Endodermal cell (in vitro differentiated cells): ENCODE data around the gene LLGL2. TPM values are rescaled to one million over a fixed set of nuclear protein-coding genes. Genes with fewer than 3 reads are reported as not detected.
A peak's percentile ranks its signal among the peaks of the same experiment; 100 is the strongest.

ENCODE experiments used
- DNase-seq: peaks from one replicate; pipeline ENCODE4 v3.0.0-alpha.2; 2017
- H3K27ac ChIP-seq: 2 replicates; pipeline ENCODE4 v1.5.1; 2013; ENCODE audit warnings: mild to moderate bottlenecking, low read depth, low read length, moderate library complexity
- H3K27me3 ChIP-seq: 2 replicates; pipeline ENCODE4 v1.6.1; 2013; ENCODE audit warnings: mild to moderate bottlenecking, low read length, moderate library complexity; ENCODE audit not compliant: insufficient read depth, control insufficient read depth, poor library complexity, severe bottlenecking
- H3K36me3 ChIP-seq: 2 replicates; pipeline ENCODE4 v1.7.0; 2013; ENCODE audit warnings: mild to moderate bottlenecking, low read length, moderate library complexity; ENCODE audit not compliant: control insufficient read depth, insufficient read depth
- H3K4me1 ChIP-seq: one replicate; pipeline ENCODE4 v1.7.0; 2013; ENCODE audit warnings: low read length; ENCODE audit not compliant: control insufficient read depth, insufficient read depth
- H3K4me3 ChIP-seq: 2 replicates; pipeline ENCODE4 v1.5.1; 2013; ENCODE audit warnings: mild to moderate bottlenecking, low read length, moderate library complexity
- H3K9ac ChIP-seq: 2 replicates; pipeline ENCODE4 v1.6.1; 2013; ENCODE audit warnings: mild to moderate bottlenecking, low read length, moderate library complexity; ENCODE audit not compliant: poor library complexity, severe bottlenecking; ENCODE audit errors: extremely low read depth
- H3K9me3 ChIP-seq: 2 replicates; pipeline ENCODE4 v1.6.1; 2013; ENCODE audit warnings: mild to moderate bottlenecking, low read length, moderate library complexity; ENCODE audit not compliant: control insufficient read depth
- H3K27ac Mint-ChIP-seq: 2 replicates; pipeline ENCODE4 v1.8.0; 2020; ENCODE audit warnings: mixed read lengths
- H3K27me3 Mint-ChIP-seq: 2 replicates; pipeline ENCODE4 v1.8.0; 2021; ENCODE audit warnings: mild to moderate bottlenecking, mixed read lengths; ENCODE audit not compliant: insufficient read depth
- H3K36me3 Mint-ChIP-seq: 2 replicates; pipeline ENCODE4 v1.8.0; 2020; ENCODE audit warnings: low read depth, mixed read lengths
- H3K4me1 Mint-ChIP-seq: 2 replicates; pipeline ENCODE4 v1.8.0; 2020; ENCODE audit warnings: mixed read lengths
- H3K4me3 Mint-ChIP-seq: 2 replicates; pipeline ENCODE4 v1.8.0; 2020; ENCODE audit warnings: mild to moderate bottlenecking, moderate library complexity, mixed read lengths
- H3K9me3 Mint-ChIP-seq: 2 replicates; pipeline ENCODE4 v1.8.0; 2020; ENCODE audit warnings: mild to moderate bottlenecking, mixed read lengths
- WGBS, 2 experiments: methylation state at CpG; one replicate each; pipeline versions ENCODE4 v1.1.5 to v1.1.7; 2013; ENCODE audit warnings: missing lambda C conversion rate in 2 of 2, mixed read lengths in 1 of 2; ENCODE audit not compliant: insufficient coverage in 1 of 2, insufficient read length in 1 of 2; 5-methylcytosine and 5-hydroxymethylcytosine counted together
- total RNA-seq, 2 donors: library from RNA; stranded (reverse); fragmentation: NEBNext Ultra II Directional in 1 of 2; extraction: Animal tissue kit (Norgen Biotek cat#: 25700) in 1 of 2; gene quantifications; 2 replicates in 1 of 2; 3 replicates in 1 of 2; pipeline ENCODE4 v1.2.1, GENCODE V29; 2021
- TF ChIP-seq, protein P1 (sequence below): fragments of 200-600 bp; sonication (generic); conservative IDR thresholded peaks from 2 replicates; pipeline ENCODE4 v1.5.0; 2021; ENCODE audit warnings: antibody characterized with exemption, mild to moderate bottlenecking

Gene LLGL2
- total RNA-seq, 2 donors from 2014 or later: 128 to 149 TPM

GRCh38 chr17:75594499-75595283 lies 69.2 kb downstream of the LLGL2 start:
- H3K9me3 ChIP-seq: no peaks in the 10 kb centered on the region
- 91 to 97% methylated on average over 21 to 28 of the region's 28 CpGs for WGBS, 2 experiments
- H3K27ac ChIP-seq: no peak overlapping the region
- H3K36me3 ChIP-seq: no peaks in the 10 kb centered on the region
- no peaks in the 10 kb centered on the region for H3K27me3 Mint-ChIP-seq
- no peaks in the 10 kb centered on the region for H3K4me1 ChIP-seq
- no peaks in the 10 kb centered on the region for H3K27me3 ChIP-seq
- no peak overlapping the region for H3K4me3 Mint-ChIP-seq
- no peaks in the 10 kb centered on the region for H3K36me3 Mint-ChIP-seq
- H3K9ac ChIP-seq: no peak overlapping the region
- H3K4me3 ChIP-seq: no peak overlapping the region
- peak; percentile 69 for DNase-seq
- no peaks in the 10 kb centered on the region for H3K9me3 Mint-ChIP-seq
- peaks cover 2% of the 10 kb centered on the region for H3K4me1 Mint-ChIP-seq
- H3K27ac Mint-ChIP-seq: no peak overlapping the region
- TF ChIP-seq, protein P1, sequence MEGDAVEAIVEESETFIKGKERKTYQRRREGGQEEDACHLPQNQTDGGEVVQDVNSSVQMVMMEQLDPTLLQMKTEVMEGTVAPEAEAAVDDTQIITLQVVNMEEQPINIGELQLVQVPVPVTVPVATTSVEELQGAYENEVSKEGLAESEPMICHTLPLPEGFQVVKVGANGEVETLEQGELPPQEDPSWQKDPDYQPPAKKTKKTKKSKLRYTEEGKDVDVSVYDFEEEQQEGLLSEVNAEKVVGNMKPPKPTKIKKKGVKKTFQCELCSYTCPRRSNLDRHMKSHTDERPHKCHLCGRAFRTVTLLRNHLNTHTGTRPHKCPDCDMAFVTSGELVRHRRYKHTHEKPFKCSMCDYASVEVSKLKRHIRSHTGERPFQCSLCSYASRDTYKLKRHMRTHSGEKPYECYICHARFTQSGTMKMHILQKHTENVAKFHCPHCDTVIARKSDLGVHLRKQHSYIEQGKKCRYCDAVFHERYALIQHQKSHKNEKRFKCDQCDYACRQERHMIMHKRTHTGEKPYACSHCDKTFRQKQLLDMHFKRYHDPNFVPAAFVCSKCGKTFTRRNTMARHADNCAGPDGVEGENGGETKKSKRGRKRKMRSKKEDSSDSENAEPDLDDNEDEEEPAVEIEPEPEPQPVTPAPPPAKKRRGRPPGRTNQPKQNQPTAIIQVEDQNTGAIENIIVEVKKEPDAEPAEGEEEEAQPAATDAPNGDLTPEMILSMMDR: peak; percentile 18

GRCh38 chr17:75595284-75595919 lies 69.9 kb downstream of the LLGL2 start:
- Histone ChIP-seq H3K36me3 (no peaks in the 10 kb centered on the region), H3K9ac (no peak overlapping the region), H3K27me3 (no peaks in the 10 kb centered on the region), H3K9me3 (no peaks in the 10 kb centered on the region), H3K4me3 (no peak overlapping the region), H3K27ac (no peak overlapping the region), H3K4me1 (no peaks in the 10 kb centered on the region)
- no peaks in the 10 kb centered on the region for H3K27me3 Mint-ChIP-seq
- DNase-seq: no peak
- WGBS, 2 experiments: 84% methylated on average over 10 to 13 of the region's 13 CpGs
- H3K4me3 Mint-ChIP-seq: no peak overlapping the region
- H3K27ac Mint-ChIP-seq: no peak overlapping the region
- TF ChIP-seq, protein P1: peak; percentile 30
- H3K4me1 Mint-ChIP-seq: peaks cover under 1% of the 10 kb centered on the region
- H3K9me3 Mint-ChIP-seq: no peaks in the 10 kb centered on the region
- no peaks in the 10 kb centered on the region for H3K36me3 Mint-ChIP-seq

DNA sequence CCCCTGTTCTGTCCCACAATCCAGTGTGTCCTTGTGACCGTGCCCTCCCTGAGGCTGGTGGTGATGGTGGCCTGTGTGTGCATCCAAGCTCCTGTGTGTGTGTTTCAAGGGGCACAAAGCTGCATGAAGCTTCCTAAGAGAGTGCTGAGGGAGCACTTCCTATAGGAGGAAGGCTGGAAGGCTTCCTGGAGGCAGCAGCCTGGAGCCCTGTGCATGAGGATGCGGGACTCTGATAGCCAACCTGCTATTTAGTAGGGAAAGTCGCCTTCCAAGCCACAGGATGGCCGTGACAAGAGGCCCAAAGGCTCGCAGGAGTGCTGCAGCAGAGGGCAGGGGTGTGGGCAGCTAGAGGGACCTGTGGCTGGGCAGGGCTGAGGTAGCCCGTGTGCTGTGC lies 70.4 kb downstream of the LLGL2 start:
- Mint-ChIP-seq H3K9me3 (no peaks in the 10 kb centered on the region), H3K4me3 (no peak overlapping the region), H3K4me1 (no peaks in the 10 kb centered on the region), H3K27me3 (no peaks in the 10 kb centered on the region), H3K27ac (no peak overlapping the region), H3K36me3 (no peaks in the 10 kb centered on the region)
- Histone ChIP-seq H3K9ac (no peak overlapping the region), H3K9me3 (no peaks in the 10 kb centered on the region), H3K4me3 (no peak overlapping the region), H3K36me3 (no peaks in the 10 kb centered on the region), H3K4me1 (no peaks in the 10 kb centered on the region), H3K27ac (no peak overlapping the region), H3K27me3 (no peaks in the 10 kb centered on the region)
- DNase-seq: no peak
- WGBS, 2 experiments: 88 to 90% methylated on average over 5 to 6 of the region's 6 CpGs
- TF ChIP-seq, protein P1: no peak
